GM10248 (cell line): Measurements from ENCODE around the gene PRKAA1.

Source experiments
- CTCF ChIA-PET: fragments of 300-600 bp; sonication (Branson Sonifier 250); formaldehyde crosslinking; extraction: SDS; loops from one replicate; lab custom pipeline; 2021; ENCODE audit warnings: antibody characterized with exemption; lab: Yijun Ruan, JAX
- POLR2A ChIA-PET: fragments of 350-650 bp; sonication (Branson Sonifier 250); formaldehyde crosslinking; extraction: SDS; loops from one replicate; lab custom pipeline; 2020; ENCODE audit warnings: antibody characterized with exemption; lab: Yijun Ruan, JAX
- DNase-seq: peaks from one replicate; pipeline ENCODE4 v3.0.0; 2012; ENCODE audit errors: extremely low spot score
- TF ChIP-seq, protein P1 (sequence below): IDR thresholded peaks from 2 replicates; pipeline ENCODE4 v1.5.1; 2012; ENCODE audit warnings: mild to moderate bottlenecking, low read depth; ENCODE audit errors: extremely low read depth, missing control alignments, control extremely low read depth

PRKAA1 gene

DNA sequence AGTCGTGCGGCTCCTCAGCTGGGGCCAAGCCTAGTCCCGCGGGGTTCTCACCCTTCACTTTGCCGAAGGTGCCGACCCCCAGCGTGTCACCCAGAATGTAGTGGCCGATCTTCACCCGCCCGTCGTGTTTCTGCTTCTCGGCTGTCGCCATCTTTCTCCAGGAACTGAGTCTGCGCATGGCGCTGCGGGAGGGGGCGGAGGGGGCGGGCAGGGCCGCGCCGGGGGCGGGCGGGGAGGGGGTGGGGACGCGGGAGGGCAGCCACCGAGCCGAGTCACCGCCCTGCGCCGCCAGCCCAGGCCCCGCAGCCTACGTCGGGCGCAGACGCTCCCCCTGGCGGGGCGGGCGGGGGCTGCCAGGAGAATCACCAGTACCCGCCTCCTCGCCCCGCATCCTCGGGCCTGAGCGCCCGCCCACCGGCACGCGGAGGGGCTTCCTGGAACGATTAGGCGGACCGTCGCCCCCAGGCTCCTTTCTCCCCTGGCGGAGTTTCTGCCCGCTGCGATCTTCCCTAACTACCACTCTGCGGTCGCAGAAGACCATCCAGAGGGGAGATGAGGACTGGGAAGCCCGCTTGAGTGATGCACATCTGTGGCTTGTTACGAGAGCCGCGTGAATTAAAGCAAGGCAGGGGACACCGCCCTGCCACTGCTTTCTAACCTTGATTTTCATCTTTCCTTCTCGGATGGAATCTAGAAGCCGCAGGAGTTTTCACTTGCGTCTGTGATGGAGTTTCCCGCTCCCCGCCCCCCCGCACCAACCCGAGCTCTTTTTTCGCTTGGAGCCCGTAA lies at the start of gene PRKAA1:
TSS of gene PRKAA1 (minus strand) at position 363 of the 789 bp plus-strand sequence. CDS start at position 178, 185 bp downstream.
- TF ChIP-seq, protein P1, sequence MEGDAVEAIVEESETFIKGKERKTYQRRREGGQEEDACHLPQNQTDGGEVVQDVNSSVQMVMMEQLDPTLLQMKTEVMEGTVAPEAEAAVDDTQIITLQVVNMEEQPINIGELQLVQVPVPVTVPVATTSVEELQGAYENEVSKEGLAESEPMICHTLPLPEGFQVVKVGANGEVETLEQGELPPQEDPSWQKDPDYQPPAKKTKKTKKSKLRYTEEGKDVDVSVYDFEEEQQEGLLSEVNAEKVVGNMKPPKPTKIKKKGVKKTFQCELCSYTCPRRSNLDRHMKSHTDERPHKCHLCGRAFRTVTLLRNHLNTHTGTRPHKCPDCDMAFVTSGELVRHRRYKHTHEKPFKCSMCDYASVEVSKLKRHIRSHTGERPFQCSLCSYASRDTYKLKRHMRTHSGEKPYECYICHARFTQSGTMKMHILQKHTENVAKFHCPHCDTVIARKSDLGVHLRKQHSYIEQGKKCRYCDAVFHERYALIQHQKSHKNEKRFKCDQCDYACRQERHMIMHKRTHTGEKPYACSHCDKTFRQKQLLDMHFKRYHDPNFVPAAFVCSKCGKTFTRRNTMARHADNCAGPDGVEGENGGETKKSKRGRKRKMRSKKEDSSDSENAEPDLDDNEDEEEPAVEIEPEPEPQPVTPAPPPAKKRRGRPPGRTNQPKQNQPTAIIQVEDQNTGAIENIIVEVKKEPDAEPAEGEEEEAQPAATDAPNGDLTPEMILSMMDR = peak; percentile 73
- POLR2A ChIA-PET = interaction anchor here (0.6 to 0.7 kb wide), 4 partner anchors 22 to 150 kb away, joined by 5 to 7 read pairs (median 6); no protein-coding TSS in a partner anchor
- CTCF ChIA-PET = interaction anchor here (0.6 to 1.1 kb wide), 6 partner anchors 12 to 47 kb away, joined by 3 to 4 read pairs (median 3); no protein-coding TSS in a partner anchor
- peak; percentile 92 for DNase-seq

DNA sequence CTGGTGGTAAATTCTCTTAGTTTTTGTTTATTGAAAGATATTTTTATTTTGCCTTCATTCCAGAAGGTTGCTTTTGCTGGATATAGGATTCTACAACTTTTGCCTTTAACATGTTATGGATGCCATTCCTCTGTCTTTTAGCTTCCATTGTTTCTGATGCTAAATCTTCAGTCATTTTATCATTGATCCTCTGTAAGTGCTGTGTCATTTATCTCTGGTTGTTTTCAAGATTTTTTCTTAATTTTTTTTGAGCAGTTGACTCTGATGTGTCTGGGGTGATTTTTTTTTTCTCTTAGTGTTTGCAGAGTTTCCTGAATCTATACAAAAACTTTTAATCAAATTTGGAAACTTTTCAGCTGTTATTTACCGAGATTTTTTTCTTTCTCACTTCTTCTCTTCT lies 49.4 kb upstream of the PRKAA1 start:
- ChIA-PET POLR2A (no interaction called here), CTCF (no interaction called here)
- TF ChIP-seq, protein P1 = no peak

DNA sequence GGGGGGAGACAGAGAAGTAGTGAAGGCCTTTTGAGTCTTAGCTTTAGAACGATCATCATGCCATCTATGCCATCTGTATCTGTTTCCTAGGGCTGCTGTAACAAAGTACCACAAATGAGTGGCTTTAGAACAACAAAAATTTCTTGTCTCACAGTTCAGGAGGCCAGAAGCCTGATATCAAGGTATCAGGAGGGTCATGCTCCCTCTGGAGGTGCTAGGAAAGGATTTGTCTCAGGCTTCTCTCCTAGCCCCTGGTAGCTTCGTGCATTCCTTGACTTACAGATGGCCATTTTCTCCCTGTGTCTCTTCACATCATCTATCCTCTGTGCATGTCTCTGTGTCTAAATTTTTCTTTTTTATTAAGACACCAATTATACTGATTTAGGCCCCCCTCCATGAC lies 48.2 kb upstream of the PRKAA1 start:
- ChIA-PET POLR2A (no interaction called here), CTCF (no interaction called here)
- TF ChIP-seq, protein P1 = no peak
- DNase-seq = no peak

More for the DNA sequence above, 49.4 kb upstream of the PRKAA1 start:
- DNase-seq = no peak

DNA sequence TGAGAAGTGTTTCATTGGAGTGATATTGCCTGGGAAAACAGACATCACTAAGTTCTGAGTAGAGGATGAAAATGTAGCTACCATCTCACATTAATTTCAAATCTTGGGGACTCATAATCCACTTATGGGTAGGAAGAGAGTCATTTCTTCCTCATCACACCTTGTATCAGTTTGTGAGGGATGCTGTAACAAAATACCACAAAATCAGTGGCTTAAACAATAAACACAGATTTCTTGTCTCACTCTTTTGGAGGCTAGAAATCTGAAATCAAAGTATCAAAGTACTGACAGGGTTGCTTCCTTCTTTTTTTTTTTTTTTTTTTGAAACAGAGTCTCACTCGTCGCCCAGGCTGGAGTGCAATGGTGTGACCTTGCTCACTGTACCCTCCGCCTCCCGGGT lies 46.4 kb upstream of the PRKAA1 start:
- TF ChIP-seq, protein P1 = no peak
- CTCF ChIA-PET = no interaction called here
- DNase-seq = no peak
- POLR2A ChIA-PET = interaction anchor here (0.6 kb wide), 1 partner anchor 46 kb away, joined by 7 read pairs; the partner anchor contains the start of gene PRKAA1

DNA sequence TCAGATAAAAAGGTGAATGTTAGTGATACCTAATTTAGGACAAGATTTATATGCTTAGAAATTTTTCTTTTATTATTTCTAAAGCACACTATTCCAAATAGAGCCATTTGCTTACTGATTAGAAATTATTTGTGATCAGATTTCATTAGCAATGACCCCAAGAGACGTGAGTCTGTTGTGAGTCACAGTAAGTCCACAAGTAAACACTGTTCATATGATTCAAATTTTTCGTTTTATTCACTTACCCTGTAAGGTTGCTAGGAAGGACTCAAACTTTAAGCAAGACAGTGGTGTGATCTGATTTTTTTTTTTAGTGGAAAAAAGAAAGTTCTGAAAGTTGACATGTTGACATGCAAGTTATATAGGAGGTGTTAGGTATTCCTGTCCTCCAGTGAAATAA lies 44.2 kb upstream of the PRKAA1 start:
- TF ChIP-seq, protein P1 = no peak
- ChIA-PET CTCF (interaction anchor here (1.0 to 1.2 kb wide), 4 partner anchors 9 to 36 kb away, joined by 3 read pairs; no protein-coding TSS in a partner anchor), POLR2A (no interaction called here)
- DNase-seq = no peak

DNA sequence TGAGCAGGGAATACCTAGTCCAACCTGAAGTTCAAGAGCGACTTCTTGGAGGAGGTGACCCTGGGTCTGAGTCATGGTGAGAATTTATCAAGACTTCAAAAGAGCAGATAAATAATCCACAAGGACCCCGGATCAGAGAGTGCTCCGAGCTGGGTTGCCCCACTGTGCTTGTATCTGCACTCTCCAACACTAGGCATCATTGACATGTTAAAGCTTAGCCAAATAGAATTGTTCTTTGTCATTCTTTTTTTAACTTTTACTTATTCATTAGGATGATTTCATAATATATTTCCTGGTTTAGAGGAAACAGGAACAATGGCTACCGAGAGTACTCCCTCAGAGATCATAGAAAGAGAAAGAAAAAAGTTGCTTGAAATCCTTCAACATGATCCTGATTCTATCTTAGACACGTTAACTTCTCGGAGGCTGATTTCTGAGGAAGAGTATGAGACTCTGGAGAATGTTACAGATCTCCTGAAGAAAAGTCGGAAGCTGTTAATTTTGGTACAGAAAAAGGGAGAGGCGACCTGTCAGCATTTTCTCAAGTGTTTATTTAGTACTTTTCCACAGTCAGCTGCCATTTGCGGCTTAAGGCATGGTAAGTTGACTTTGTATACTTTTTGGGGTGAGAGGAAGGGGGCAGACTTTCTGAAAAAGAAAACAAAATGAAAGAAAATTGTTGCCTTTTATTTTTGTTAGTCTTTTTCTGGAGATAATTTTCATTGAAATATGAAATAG lies 43.1 kb upstream of the PRKAA1 start, which contains the start of gene CARD6:
TSS of gene CARD6 (plus strand) at position 300 of the 738 bp plus-strand sequence. CDS start at position 316, 16 bp downstream.
- ChIA-PET CTCF (interaction anchor here (1.0 to 1.3 kb wide), 3 partner anchors 14 to 38 kb away, joined by 3 to 4 read pairs (median 3); no protein-coding TSS in a partner anchor), POLR2A (no interaction called here)
- TF ChIP-seq, protein P1 = no peak
- DNase-seq = peak; percentile 28
